Stomach smooth muscle (tissue), 2 donors: Measurements from ENCODE around the gene NAT9.

Source experiments
- H3K27ac ChIP-seq: one replicate; pipeline ENCODE4 v1.7.0; 2013; ENCODE audit warnings: mild to moderate bottlenecking, low read length, inconsistent platforms
- H3K27me3 ChIP-seq, 2 donors: one replicate each; pipeline ENCODE4 v1.7.0; 2013; ENCODE audit warnings: low read length in 2 of 2; ENCODE audit not compliant: insufficient read depth in 2 of 2, control insufficient read depth in 1 of 2
- H3K36me3 ChIP-seq, 2 donors: one replicate each; pipeline ENCODE4 v1.7.0; 2013; ENCODE audit warnings: low read length in 2 of 2; ENCODE audit not compliant: control insufficient read depth in 2 of 2, insufficient read depth in 2 of 2
- H3K4me1 ChIP-seq: one replicate; pipeline ENCODE4 v1.7.0; 2013; ENCODE audit warnings: low read length; ENCODE audit not compliant: control insufficient read depth, insufficient read depth
- H3K4me3 ChIP-seq, 2 donors: one replicate each; pipeline ENCODE4 v1.7.0; 2013; ENCODE audit warnings: low read length in 2 of 2
- H3K9ac ChIP-seq, 2 donors: one replicate each; pipeline ENCODE4 v1.7.0; 2013; ENCODE audit warnings: low read length in 2 of 2, mild to moderate bottlenecking in 1 of 2
- H3K9me3 ChIP-seq, 2 donors: one replicate each; pipeline ENCODE4 v1.7.0; 2013; ENCODE audit warnings: low read length in 2 of 2; ENCODE audit not compliant: control insufficient read depth in 2 of 2
- donor health status: healthy.
- donor health status: Pancreatic carcinoma.

The NAT9 gene

DNA sequence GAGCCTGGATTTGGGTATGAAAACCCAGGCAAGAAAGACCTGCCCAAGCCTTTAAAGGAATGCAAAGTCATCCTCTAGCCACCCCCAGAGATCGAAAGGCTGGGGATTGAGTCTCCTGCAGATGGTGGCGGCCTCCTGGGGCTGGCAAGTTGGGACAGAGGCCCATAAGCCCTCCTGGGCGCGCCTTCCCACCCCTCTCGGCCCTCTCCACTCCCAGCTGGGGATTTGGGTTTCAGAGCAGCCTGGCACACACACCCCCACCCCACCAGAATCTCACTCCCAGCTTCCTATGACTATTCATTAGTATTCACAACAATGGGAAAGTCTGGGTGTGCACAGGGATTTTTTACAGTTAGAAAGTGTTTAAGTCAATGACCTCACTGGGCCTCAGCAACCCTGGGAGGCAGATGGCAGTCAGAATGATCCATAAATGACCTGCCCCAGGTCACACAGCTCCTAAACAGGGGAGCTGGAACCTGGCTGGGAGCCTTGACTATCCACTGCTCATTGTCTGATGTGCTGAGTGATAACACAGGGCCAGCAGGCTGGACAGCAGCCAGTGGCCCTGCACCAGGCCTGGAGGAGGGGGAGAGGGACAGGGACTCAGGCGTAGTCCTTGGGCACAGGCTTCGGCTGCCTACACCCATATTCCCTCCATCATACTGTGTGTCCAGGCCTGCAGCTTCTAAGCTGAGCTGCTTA lies 15.6 kb downstream of the NAT9 start:
- H3K27ac ChIP-seq: no peak overlapping the region
- H3K9me3 ChIP-seq: no peaks in the 10 kb centered on the region
- H3K36me3 ChIP-seq: no peaks in the 10 kb centered on the region
- no peak overlapping the region for H3K4me3 ChIP-seq
- peaks cover 20% of the 10 kb centered on the region for H3K4me1 ChIP-seq
- no peak overlapping the region for H3K9ac ChIP-seq
- H3K27me3 ChIP-seq: no peaks in the 10 kb centered on the region

DNA sequence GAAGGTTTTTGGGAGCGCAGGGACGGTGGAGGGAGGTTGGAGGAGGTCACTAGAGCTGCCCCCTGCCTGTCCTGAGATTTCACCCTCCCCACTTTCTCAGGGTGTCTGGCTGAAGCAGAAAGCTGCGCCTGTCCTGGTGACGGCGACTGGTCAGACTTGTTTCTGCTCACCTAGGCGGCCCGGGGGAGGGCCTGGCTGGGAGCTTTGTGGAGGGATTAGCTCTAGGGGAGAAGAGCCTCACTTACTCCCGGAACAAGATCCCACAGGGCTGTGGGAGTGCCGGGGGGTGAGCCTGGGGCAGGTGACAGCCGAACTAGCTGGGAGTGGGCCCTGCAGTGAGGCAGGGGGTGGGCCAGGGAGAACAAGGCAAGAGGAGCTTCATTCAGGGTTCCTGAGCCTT lies 16.2 kb downstream of the NAT9 start:
- no peaks in the 10 kb centered on the region for H3K27me3 ChIP-seq
- H3K36me3 ChIP-seq: no peaks in the 10 kb centered on the region
- no peaks in the 10 kb centered on the region for H3K9me3 ChIP-seq
- H3K4me1 ChIP-seq: peaks cover 20% of the 10 kb centered on the region
- no peak overlapping the region for H3K4me3 ChIP-seq
- H3K27ac ChIP-seq: no peak overlapping the region
- H3K9ac ChIP-seq: no peak overlapping the region

DNA sequence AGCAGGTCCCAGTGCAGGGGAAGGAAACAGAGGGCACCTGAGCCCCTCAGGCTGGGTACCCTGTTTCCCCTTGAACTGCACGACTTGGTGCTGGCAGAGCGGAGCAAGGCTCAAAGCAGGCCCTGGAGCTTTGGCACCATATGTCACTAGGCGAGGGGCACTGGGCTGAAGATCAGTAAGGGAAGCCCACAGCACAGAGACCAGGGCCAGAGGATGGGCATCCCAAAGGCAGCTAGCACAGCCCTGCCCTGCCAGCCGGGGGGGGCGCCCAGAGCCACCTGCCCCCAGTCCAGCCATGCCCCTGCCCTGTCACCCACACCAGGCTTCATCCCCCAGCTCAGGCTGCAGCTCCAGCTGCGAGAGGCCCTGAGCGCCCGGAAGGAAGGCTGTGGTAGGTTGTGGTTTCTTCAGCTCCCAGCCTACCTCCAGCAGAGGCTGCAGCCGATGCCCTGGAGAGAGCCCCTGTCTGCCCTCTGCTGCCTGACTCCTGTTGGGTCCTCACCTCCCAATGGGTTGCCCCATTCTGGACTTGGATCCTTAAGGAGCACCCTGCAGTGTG lies 16.8 kb downstream of the NAT9 start:
- H3K27ac ChIP-seq: no peak overlapping the region

DNA sequence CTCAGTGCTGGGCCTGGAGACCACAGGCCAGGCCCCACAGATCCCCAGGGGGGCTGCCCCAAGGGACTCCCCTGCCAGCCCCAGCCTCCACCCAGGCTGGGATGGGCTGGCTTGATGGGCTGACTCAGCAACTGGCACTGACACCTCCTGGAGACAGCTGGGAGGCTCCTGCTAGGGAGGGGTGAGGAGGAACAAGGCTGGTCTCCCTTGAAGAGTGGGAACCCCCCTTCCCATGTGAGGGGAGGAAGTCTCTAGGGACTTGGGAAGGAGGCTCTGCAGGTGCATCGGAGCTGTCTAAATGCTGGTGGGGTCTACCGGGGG lies 17.3 kb downstream of the NAT9 start:
- Histone ChIP-seq H3K27me3 (no peaks in the 10 kb centered on the region), H3K9ac (no peak overlapping the region), H3K9me3 (no peaks in the 10 kb centered on the region), H3K4me1 (peaks cover 20% of the 10 kb centered on the region), H3K4me3 (no peak overlapping the region), H3K36me3 (no peaks in the 10 kb centered on the region), H3K27ac (no peak overlapping the region)

More for the DNA sequence above, 16.8 kb downstream of the NAT9 start:
- Histone ChIP-seq H3K27me3 (no peaks in the 10 kb centered on the region), H3K36me3 (no peaks in the 10 kb centered on the region), H3K9ac (no peak overlapping the region), H3K9me3 (no peaks in the 10 kb centered on the region), H3K4me1 (peaks cover 20% of the 10 kb centered on the region), H3K4me3 (no peak overlapping the region)

GRCh38 chr17:74757931-74758847 lies 18.0 kb downstream of the NAT9 start:
- Histone ChIP-seq H3K9ac (no peak overlapping the region), H3K27ac (no peak overlapping the region), H3K36me3 (no peaks in the 10 kb centered on the region), H3K4me3 (no peak overlapping the region), H3K27me3 (no peaks in the 10 kb centered on the region), H3K9me3 (no peaks in the 10 kb centered on the region), H3K4me1 (peaks cover 18% of the 10 kb centered on the region)

- Histone ChIP-seq H3K27me3 (no peaks in the 10 kb centered on the region), H3K36me3 (no peaks in the 10 kb centered on the region), H3K4me3 (no peak overlapping the region), H3K9ac (no peak overlapping the region), H3K9me3 (no peaks in the 10 kb centered on the region), H3K4me1 (peaks cover 15% of the 10 kb centered on the region), H3K27ac (no peak overlapping the region)
Observed at GRCh38 chr17:74757502-74757901, 18.6 kb downstream of the NAT9 start.

DNA sequence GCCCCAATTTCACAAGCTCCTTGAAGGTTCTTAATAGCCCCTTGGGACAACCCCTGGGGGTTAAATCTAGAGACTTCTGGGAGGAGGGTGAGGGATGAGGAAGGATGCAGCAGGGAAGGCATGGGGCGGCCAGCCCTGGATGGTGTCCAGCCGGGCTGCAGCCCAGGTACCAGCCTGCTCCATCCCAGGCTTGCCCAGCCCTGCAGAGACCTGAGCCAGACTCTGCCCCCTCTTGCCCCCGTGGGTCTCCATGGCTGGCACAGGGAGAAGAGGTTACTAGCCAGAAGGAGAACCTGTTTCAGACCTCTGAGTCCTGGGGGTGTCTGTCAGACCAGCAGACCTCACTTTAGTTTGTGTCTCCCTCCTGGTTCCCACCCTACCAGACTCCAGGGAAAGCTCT lies 19.3 kb downstream of the NAT9 start:
- Histone ChIP-seq H3K4me3 (no peak overlapping the region), H3K27ac (no peak overlapping the region), H3K27me3 (no peaks in the 10 kb centered on the region), H3K9ac (no peak overlapping the region), H3K4me1 (peaks cover 15% of the 10 kb centered on the region), H3K36me3 (no peaks in the 10 kb centered on the region), H3K9me3 (no peaks in the 10 kb centered on the region)

- Histone ChIP-seq H3K4me3 (no peak overlapping the region), H3K36me3 (no peaks in the 10 kb centered on the region), H3K4me1 (peaks cover 17% of the 10 kb centered on the region), H3K9ac (no peak overlapping the region), H3K27me3 (no peaks in the 10 kb centered on the region), H3K27ac (no peak overlapping the region), H3K9me3 (no peaks in the 10 kb centered on the region)
Observed at GRCh38 chr17:74755533-74755932, 20.6 kb downstream of the NAT9 start.

DNA sequence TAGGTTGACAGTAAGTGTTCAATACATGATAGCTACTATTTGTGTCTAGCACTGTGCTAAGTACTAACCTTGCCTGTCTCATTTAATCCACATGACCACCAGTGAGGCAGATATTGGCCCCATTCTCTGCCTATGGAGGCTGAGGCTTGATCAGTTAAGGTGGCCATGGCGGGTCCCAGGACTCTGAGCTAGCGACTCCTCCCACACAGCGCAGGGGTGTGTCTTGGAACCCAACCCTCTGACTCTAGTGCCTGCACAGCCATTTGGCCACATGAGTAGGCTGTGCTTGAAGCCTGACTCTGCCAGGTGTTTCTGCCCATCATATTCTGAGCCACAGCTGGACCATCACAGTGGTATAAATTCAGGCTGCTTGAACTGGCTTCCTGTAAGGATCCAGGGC lies 21.3 kb downstream of the NAT9 start:
- H3K9ac ChIP-seq: no peak overlapping the region
- peaks cover 23% of the 10 kb centered on the region for H3K4me1 ChIP-seq
- H3K27me3 ChIP-seq: peaks cover 0 to 3% of the 10 kb centered on the region in 2 donors

DNA sequence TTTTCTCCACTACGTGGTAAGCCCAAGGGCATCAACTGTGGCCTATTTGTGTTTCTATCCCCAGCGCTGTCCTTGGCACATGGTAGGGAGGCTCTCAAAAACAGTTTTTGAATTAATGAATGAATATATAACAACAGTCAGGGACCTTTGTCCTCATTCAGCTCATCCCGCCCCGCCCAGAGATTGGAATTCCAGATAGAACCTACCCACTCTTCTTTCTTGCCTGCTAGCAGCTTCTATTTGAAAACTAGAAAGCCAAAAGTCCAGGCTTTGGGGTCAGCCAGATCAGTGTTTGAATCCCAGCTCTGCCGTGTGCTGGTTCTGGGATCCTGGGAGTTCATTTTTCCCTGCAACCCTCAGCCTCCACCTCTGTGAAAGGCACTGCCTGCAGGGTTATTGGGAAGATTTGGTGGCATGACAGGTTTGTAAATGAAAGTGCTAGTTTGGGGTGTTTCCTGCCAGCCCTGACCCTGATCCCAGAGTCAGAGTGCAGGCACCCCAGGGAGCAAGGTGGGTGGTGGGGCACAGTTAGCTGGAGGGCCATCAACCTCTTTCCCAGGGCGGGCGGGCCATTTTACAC lies 23.2 kb downstream of the NAT9 start:
- H3K9ac ChIP-seq: no peak overlapping the region
- peaks cover 24% of the 10 kb centered on the region for H3K4me1 ChIP-seq
- H3K27me3 ChIP-seq: peaks cover 0 to 10% of the 10 kb centered on the region in 2 donors
- H3K4me3 ChIP-seq: no peak overlapping the region
- no peaks in the 10 kb centered on the region for H3K9me3 ChIP-seq
- no peaks in the 10 kb centered on the region for H3K36me3 ChIP-seq
- H3K27ac ChIP-seq: no peak overlapping the region

More for the DNA sequence above, 21.3 kb downstream of the NAT9 start:
- Histone ChIP-seq H3K9me3 (no peaks in the 10 kb centered on the region), H3K36me3 (no peaks in the 10 kb centered on the region), H3K4me3 (no peak overlapping the region), H3K27ac (no peak overlapping the region)
